Cardiac fibroblast (primary cell): ENCODE measurements around the gene FAM43A.

Source experiments
- DNase-seq, 2 donors: peaks; one replicate each; pipeline versions ENCODE4 v3.0.0 to v3.0.0-alpha.2; 2010; ENCODE audit warnings: low read depth in 2 of 2
- H3K4me3 ChIP-seq, 2 donors: replicated peaks in 1 of 2; 1 replicate in 1 of 2; 2 replicates in 1 of 2; pipeline ENCODE4 v1.5.1; 2011; ENCODE audit warnings: low read depth in 2 of 2, low read length in 2 of 2, mild to moderate bottlenecking in 2 of 2, moderate library complexity in 1 of 2
- TF ChIP-seq, protein P1 (sequence below): IDR thresholded peaks from one replicate; pipeline ENCODE4 v1.5.1; 2011; ENCODE audit warnings: low read depth, mild to moderate bottlenecking, low read length, inconsistent platforms

Gene FAM43A

DNA sequence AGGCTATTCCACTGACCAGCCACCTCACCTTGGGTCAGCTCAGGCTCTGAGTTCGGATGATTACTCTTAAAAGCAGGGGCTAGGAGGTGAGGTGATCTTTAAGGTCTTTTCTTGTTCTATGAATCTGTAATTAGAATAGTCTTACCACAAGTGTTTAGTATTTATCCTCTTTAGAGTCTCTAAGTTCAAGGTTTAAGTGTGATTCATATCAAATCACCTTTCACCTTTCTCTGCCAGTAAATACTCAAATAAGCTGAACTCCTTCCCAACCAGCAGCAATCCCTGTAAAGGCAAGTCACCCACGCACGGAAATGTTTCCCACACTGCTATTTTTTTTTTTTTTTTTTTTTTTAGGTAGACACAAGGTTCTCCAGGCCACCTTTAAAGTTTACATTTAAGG is 37.9 kb upstream of the FAM43A start:
- H3K4me3 ChIP-seq, result no peak overlapping the region
- TF ChIP-seq, protein P1, sequence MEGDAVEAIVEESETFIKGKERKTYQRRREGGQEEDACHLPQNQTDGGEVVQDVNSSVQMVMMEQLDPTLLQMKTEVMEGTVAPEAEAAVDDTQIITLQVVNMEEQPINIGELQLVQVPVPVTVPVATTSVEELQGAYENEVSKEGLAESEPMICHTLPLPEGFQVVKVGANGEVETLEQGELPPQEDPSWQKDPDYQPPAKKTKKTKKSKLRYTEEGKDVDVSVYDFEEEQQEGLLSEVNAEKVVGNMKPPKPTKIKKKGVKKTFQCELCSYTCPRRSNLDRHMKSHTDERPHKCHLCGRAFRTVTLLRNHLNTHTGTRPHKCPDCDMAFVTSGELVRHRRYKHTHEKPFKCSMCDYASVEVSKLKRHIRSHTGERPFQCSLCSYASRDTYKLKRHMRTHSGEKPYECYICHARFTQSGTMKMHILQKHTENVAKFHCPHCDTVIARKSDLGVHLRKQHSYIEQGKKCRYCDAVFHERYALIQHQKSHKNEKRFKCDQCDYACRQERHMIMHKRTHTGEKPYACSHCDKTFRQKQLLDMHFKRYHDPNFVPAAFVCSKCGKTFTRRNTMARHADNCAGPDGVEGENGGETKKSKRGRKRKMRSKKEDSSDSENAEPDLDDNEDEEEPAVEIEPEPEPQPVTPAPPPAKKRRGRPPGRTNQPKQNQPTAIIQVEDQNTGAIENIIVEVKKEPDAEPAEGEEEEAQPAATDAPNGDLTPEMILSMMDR, result no peak
- DNase-seq, result no peak

DNA sequence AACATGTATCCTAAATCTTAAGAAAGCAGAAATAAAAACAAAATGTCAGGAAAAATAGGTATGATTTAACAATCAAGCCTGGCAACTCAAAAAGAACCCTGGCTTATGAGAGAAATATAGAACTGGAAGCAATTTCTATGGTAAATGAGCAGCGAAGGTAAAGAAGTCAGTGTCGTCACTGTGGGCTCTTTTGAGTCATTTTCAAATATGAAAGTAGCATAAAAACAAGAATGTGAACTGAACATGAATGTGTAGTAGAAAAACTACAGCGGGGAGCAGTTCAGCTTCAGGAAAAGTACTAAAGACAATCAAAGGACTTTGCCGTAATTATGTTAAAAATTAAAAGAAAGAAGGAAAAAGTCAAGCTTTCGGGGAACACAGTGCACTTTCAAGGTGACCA is 31.2 kb upstream of the FAM43A start:
- TF ChIP-seq, protein P1, result no peak
- no peak overlapping the region for H3K4me3 ChIP-seq
- no peak for DNase-seq

DNA sequence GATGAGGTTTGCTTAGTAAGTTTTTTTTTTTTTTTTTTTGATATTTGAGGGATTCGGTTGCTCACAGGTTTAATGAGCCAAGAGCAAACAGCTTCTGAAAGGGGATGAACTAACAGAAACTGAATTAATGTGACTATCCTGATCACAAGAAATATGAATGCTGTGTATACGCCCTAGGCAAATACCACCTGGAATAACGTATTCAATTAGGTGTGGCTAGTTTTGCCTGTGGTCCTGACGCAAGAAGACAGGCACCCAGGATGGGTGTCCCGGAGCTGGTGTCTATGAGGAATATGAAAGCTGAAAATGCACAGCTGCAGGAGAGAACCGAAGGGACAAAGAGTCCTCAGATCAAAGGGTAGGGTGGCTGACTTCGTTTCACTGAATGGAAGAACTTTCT is 28.2 kb upstream of the FAM43A start:
- TF ChIP-seq, protein P1, result no peak
- DNase-seq, result no peak
- no peak overlapping the region for H3K4me3 ChIP-seq

DNA sequence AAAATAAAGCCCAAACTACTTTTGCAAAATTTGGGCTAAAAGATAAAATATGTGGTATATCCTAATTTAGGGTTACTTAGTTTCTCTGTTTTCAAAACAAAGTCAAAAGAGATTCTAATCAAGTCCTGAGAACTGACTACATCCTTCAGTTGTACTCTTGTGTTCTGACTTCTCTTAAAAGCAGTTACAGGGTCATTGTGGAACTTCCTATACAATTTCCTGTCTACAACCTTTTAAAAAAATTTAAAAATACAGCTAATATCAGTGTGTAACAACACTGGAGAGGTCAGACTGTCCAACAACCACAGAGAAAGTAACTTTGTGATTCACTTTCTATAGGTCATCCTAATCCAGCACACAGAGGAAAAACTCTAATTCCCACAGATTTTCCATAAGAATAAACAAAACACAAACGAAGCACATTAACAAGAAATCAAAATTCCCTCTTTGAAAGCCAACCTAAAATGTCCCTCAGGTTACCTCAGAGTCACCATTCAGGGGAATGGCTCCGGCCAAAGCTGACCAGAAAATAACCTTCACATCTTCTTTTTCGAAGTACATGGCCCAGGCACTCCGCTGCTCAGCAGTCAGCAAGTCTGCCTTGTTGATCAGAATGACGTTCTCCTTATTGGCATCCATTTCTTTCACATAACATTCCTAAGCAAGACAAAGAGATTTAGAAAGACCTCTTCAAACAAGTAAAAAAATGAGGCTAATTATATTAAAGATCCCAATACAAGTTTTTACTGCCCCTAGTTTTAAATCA is 27.0 kb upstream of the FAM43A start:
- H3K4me3 ChIP-seq, result no peak overlapping the region
- TF ChIP-seq, protein P1, result no peak
- no peak for DNase-seq

DNA sequence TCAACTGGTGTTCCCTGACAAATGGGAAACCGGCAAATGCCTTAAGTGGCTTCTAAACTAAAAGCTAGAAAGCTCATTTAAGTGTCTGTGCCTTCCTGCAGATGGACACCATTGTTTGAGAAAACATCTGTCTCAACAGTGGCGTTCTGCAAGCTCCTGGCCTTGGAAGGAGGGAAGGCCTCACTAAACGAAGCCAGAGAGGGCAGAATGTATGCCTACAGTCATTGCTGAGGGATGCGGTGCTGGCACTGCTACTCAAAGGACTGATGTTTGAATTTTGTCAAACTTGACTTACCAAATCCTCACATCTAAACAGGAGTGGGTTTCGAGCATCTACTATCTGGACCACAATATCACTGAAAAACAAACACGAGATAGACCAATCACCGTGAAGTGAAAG is 25.9 kb upstream of the FAM43A start:
- TF ChIP-seq, protein P1, result no peak
- DNase-seq, result no peak
- H3K4me3 ChIP-seq, result no peak overlapping the region

DNA sequence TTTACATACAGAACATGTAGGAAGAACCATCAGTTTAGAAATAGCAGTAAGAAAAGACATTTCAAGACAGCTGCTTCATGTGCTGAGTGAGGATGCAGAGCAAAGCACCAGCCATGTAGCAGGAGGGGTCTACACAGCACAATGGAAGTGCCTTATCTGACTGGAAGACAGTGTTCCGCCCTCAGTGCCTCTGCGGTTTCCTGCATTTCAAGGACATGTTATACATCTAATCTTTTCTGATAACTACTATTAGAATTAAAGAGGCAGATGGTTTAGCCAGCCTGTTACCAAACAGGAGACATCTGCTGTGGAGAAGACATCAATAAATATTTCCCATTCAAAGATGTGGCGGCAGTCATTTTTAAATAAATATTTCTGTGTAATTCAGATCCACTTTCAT is 24.3 kb upstream of the FAM43A start:
- TF ChIP-seq, protein P1, result no peak
- no peak overlapping the region for H3K4me3 ChIP-seq
- peak in 1 of 2 donors; percentile 50 for DNase-seq

DNA sequence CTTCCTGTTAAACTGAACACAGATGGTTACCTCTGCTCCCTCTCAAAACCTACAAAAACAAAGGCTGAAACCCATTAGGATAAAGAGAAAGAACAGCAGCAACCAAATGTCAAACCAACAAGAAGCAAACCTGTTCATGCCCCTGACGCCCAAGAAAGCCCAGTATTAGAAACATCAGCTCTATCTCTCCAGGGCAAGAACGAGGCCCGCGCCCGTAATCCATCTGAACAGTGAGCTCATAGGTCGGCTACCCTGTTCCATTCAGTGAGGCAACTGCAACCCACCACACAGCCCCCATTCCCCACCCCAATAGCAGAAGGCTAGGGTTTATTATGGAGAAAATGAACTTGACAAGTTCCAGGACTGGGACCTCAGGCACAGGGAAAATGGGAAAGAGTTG is 23.7 kb upstream of the FAM43A start:
- TF ChIP-seq, protein P1, result no peak
- no peak overlapping the region for H3K4me3 ChIP-seq

More for the DNA sequence above, 23.7 kb upstream of the FAM43A start:
- DNase-seq, result no peak
